ENCODE measurements around the gene SLC10A3. TPM values are rescaled to one million over a fixed set of nuclear protein-coding genes. Genes with fewer than 3 reads are reported as not detected.

Gene SLC10A3
- total and polyA plus RNA-seq, 10 of the 15 experiments (the other 5 are each of a cell fraction or from before 2014, with no cell fraction given), result 1.7 to 23.5 (median 11.0) TPM

- no peak for TF ChIP-seq TCF3 (IDR thresholded peaks at IDR 0.05; ENCODE audit: borderline replicate concordance, insufficient read depth, low read depth, low read length)
Observed at GRCh38 chrX:154441984-154442707, 48.3 kb downstream of the SLC10A3 start (continued).

DNA sequence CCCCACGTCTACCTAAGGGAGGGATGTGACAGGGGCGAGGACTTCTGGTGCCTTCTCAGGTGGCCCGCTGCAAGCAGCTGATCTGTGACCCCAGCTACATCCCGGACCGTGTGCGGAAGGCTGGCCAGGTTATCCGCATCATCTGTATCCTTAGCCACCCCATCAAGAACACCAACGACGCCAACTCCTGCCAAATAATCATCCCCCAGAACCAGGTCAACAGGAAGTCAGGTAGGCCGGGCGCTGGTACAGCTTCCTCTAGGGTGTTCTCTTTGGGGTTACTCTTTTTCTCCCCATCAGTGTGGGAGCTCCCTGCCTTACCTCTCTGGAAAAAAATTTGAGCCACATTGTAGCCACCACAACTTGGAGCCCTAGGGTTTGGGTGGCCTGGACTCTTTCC lies 48.9 kb downstream of the SLC10A3 start:
- H3K4me2 ChIP-seq (ENCODE audit: control insufficient read depth, insufficient read depth), result no peak overlapping the region
- TF ChIP-seq NFYB (IDR thresholded peaks at IDR 0.05; ENCODE audit: insufficient read depth, low read depth, low read length) (no peak), JUNB (IDR thresholded peaks at IDR 0.05) (no peak), NFIC (IDR thresholded peaks at IDR 0.05; ENCODE audit: low read depth, low read length) (no peak)
- H3K4me3 ChIP-seq, result no peak overlapping the region
- no peaks in the 10 kb centered on the region for H4K20me1 ChIP-seq (ENCODE audit: control insufficient read depth, insufficient read depth)
- no peak for ATAC-seq
- H3K9me3 ChIP-seq (replicated peaks; ENCODE audit: control insufficient read depth, insufficient read depth, low read length), result no peaks in the 10 kb centered on the region
- 80% methylated on average over 11 of the region's 11 CpGs for WGBS (ENCODE audit: insufficient coverage, insufficient replicate concordance, low lambda C conversion rate, missing lambda C conversion rate)
- BruUV-seq (replicated peaks), result no TSS peak
- no peak overlapping the region for H3K9ac ChIP-seq (ENCODE audit: control insufficient read depth, insufficient read depth, low read length)
- POLR2A ChIA-PET, result interaction anchor here (0.6 kb wide), 1 partner anchor 52 kb away, joined by 3 read pairs; no protein-coding TSS in a partner anchor
- intact Hi-C loops (cut with micrococcal nuclease; ENCODE audit: unreplicated experiment) (no loop called here), in situ Hi-C loops (cut with MboI) (no loop called here)
- H3K27ac ChIP-seq (ENCODE audit: control insufficient read depth, insufficient read depth), result no peak overlapping the region
- 0 out of 2 replicates have a peak, but pooled peaks cover 3% of the 10 kb centered on the region for H3K4me1 ChIP-seq (ENCODE audit: control insufficient read depth, insufficient read depth, low read length)
- no peaks in the 10 kb centered on the region for H3K27me3 ChIP-seq (replicated peaks in 1 of 2; ENCODE audit: control insufficient read depth in 2 of 2, insufficient read depth in 2 of 2, low read length in 1 of 2)
- FAIRE-seq, result no peak
- RAD21 ChIA-PET (ENCODE audit: unreplicated experiment), result no interaction called here
- peaks cover 28% of the 10 kb centered on the region for H3K79me2 ChIP-seq (ENCODE audit: control insufficient read depth, insufficient read depth, low read length)
- SMC1A ChIA-PET (ENCODE audit: uncharacterized antibody, unreplicated experiment), result no interaction called here
- peaks cover 0 to 5% of the 10 kb centered on the region in 2 experiments; a peak in 1 of 4 replicates for H3K36me3 ChIP-seq (ENCODE audit: control insufficient read depth in 2 of 2, insufficient read depth in 2 of 2, low read length in 1 of 2)
- CTCF ChIA-PET, result no interaction called here
- no peak overlapping the region for H2AFZ ChIP-seq (ENCODE audit: control insufficient read depth, low read depth, low read length)
- DNase-seq (ENCODE audit: low read depth, low spot score), result no peak

Measured in GM12878 (cell line).